HG03558 (cell line): ENCODE results near the gene DYNC2I2.

ENCODE experiments used
- ATAC-seq: cut with Tn5 transposase; IDR thresholded peaks from one replicate; pipeline ENCODE4 v1.9.1; 2021; ENCODE audit warnings: moderate number of reproducible peaks; ENCODE audit not compliant: unreplicated experiment; ENCODE audit errors: extremely low read depth

Gene DYNC2I2

DNA sequence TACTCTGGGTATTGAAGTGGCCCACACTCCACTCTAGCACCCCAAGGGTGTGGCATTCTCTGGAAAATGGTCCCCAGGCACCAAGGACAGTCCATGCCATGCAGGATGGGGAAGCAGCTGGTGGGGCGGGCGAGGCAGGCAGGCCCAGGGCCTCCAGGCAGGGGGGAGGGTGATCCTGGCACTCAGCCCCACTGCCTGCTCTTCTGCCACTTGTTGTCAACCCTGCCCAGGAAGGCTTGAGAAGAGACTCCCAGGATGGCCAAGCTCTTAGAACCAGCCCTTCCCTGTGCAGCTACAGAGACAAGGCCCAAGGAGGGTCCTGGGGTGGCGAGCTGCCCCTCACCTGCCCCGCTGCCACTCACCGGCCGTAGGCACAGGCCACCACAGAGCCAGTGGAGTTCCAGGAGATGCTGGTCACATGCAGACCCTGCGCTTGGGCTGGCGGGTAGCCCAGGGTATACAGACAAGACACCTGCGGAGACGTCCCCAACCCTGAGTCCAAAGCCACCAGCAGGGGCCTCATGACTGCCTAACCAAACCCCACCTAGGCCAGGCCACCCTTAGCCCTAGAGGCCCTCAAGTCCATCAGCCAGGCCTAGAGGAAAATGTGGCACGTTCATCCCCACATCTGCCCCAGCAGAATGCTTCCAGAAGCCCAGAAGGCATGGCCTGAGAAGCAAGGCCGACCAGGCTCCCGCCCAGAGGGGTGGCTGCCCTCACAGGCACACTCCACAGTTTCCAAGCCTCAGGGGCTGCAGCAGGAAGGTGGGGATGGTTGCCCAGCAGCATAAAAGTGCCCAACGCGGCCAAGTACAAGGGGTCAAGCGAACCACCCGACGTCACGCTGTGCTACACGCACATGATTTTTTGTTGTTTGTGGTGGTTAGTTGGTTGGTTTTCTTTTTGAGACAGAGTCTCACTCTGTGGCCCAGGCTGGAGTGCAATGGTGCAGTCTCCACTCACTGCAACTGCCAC is 19.8 kb downstream of the DYNC2I2 start:
- no peak for ATAC-seq

DNA sequence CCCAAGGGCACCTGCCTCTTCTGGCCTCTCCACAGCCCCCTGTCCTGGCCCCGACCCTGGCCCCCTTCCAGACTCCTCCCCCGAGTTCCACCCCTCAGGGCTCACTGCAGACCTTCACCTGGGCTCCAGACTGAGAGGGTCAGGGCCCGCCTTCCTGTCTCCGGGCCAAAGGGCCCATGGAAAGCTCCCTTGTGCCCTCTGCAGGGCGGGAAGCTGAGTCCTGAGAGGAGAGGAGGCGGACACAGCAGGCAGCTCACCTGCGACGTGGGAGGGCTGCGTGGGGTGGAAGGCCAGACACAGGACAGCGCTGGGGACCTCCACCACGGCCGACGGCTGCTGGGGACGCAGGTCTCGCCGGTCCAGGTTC is 20.6 kb downstream of the DYNC2I2 start:
- ATAC-seq: no peak

DNA sequence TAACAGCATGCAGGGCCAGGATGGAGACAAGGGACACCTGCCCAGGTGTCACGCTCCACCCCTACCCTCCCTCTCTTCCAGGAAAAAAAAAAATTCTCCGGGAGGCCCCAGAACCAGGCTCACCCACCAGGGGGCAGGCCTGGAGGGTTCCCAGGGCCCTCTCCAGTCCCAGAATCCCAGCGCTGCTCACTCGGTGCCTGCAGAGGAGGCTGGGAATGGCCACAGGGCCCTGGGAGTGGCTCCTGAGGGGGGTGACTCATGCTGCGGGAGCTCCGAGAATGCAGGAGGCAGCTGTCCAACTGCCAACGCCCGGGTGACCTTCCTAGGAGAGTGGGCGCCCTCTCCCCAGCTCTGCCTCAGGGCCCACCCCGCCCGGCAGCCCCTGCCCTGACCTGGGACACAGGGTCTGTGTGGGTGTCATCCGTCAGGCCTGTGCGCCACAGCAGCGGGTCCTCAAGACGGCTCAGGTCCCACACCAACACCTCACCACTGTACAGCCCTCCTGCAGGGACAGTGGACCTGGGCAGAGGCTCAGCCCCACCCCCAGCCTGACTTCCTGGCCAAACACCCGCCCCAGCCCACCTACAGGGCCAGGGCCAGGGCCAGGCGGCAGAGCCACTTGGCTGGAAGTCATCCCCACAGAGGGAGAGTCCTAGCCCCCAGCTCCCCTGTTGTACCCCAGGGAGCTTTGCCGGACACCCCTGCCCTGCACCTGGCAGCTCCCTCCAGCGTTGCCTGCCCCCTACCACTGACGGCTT is 21.2 kb downstream of the DYNC2I2 start:
- no peak for ATAC-seq

DNA sequence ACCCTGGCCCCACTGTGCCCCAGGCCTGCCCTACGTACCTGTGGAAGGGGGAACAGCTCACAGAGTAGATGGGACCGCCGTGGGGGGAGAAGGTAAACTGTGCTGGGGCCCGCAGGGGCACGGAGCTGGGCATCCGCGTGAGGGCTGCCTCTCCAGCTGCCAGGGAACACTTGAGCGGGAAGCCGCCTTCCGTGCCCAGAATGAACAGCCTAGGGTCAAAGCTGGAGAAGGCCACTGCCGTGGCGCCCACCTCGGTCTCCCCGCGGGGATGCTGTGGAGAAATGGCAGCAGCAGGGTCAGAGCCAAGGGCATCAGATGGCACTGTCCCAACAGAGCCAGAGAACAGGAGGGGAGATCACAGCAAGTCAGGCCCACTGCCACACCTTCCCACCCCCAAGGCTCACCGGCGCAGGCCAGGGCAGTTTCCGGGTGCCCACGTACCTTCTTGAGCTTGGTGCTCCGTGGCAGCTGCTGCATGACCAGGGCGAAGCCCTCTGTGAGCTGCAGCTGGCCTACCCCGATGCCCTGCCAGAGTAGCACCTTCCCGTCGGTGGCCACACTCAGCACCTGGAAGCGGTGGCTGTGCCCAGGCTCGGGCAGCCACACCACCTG is 21.9 kb downstream of the DYNC2I2 start:
- ATAC-seq: no peak

DNA sequence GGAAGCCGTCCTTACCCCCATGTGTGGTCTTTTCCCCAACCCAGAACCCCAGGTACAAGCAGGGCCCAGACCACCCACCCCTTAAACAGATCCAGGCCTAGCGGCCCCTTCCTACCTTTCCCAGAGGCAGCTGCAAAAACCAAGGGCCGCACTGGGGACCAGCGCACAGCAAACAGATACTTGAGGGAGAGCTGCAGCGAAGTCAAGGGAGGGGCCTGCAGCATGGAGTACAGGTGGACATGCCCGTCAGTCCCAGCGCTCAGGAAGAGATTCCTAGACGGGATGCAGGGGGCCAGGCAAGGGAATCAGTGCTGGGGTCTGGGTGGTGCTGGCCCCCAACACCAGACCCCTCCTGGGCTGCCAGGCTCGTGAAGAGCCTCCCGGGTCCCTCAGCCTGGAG is 22.5 kb downstream of the DYNC2I2 start:
- no peak for ATAC-seq

DNA sequence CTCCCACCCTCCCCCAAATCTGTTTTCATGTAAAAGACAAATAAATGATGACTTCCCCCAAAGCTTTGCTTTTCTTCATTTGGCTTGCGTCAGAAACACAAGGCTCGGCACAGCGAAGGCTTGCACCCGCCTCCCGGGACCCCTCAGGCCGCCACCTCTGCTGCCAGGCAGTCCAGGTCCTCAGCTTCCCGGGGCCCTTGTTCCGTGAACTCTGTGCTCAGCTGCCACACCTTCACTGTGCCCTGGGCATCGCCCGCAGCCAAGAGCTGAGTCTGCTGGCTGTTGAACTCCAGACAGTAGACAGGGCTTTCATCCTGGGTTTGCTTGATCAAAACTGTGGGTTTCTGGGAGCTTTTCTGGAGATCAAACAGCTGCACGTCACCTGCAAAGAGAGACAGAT is 23.0 kb downstream of the DYNC2I2 start:
- no peak for ATAC-seq

DNA sequence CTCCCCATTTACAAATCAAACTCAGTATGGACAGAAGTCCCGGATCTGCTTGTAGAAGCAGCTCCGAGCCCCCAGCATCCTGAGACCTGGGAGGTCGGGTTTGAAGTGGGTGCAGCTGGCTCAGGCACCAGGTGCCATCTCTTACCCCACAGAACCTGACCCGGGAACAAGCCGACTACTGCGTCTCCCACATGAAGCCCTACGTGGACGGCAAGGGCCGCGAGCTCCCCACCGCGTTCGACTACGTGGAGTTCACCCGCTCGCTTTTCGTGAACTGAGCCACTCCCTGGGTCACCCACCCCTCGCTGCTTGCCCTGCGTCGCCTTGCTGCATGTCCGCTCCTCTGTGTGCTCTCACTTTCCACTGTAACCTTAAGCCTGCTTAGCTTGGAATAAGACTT is 23.6 kb downstream of the DYNC2I2 start:
- ATAC-seq: no peak

DNA sequence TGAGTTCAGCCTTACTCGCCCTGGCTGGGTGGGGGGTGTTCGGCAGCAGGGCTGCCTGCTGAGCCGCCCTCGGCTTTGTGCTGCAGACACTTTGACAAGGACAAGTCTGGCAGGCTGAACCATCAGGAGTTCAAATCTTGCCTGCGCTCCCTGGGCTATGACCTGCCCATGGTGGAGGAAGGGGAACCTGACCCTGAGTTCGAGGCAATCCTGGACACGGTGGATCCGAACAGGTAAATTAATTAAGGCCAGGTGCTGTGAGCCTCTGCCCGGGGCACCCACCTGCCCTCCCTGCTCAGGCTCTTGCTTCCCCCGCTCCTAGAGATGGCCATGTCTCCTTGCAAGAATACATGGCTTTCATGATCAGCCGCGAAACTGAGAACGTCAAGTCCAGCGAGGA is 24.2 kb downstream of the DYNC2I2 start:
- ATAC-seq: no peak

DNA sequence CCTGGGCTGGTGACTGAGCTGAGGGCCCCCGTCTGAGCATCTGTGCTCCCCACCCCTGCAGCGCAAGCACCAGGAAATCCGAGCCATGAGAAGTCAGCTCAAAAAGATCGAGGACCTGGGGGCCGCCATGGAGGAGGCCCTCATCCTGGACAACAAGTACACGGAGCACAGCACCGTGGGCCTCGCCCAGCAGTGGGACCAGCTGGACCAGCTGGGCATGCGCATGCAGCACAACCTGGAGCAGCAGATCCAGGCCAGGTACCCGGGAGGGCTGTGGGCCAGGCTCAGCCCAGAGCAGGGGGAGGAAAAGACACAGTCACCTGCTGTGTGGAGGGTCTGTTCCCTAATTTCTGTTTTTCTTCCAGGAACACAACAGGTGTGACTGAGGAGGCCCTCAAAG is 24.6 kb downstream of the DYNC2I2 start:
- ATAC-seq: no peak

DNA sequence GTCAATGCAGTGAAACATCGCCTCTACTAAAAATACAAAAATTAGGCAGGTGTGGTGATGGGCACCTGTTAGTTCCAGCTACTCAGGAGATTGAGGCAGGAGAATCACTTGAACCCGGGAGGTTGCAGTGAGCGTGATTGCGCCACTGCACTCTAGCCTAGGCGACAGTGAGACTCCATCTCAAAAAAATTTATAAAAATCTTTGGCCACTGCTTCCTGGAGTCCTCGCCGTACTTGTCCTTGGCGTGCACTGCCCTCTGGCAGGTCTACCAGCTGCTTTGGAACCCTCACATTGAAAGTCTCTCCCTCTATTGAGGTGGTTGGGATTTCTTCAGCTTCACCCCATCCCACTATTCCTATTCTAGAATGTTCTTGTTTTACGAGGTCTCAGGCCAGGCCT is 25.0 kb downstream of the DYNC2I2 start:
- no peak for ATAC-seq

DNA sequence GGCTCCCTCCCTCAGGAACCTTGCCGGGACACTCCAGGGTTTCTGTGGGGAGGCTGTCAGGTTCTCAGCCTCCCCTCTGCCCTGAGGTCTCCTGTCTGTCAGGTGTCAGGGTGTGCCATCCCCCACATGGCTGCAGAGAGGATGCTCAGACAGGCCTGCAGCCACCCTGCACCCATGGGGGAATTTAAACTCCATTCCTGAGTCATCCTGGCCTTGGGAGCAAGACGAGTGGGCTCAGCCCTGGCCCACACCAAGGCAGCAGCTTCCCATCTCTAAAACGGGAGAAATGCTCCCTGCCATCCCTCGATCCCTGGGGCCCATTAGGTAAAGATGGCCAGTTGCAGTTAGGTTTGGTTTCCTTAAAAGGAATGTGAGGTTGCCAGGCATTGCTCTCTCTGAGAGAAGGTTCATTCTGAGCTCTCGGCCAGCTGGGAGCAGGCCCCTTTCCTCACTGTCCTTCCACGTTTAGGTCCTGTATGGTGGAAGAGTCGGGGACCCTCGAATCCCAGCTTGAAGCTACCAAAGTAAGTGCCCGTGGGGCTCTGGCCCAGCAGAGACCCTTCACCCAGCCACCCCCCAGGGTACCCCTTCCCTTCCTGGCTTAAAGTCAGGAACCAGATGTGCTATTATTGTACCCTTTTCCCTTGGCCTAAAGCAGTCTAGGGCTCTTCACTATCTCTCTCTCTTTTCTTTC is 26.6 kb downstream of the DYNC2I2 start:
- ATAC-seq: no peak

DNA sequence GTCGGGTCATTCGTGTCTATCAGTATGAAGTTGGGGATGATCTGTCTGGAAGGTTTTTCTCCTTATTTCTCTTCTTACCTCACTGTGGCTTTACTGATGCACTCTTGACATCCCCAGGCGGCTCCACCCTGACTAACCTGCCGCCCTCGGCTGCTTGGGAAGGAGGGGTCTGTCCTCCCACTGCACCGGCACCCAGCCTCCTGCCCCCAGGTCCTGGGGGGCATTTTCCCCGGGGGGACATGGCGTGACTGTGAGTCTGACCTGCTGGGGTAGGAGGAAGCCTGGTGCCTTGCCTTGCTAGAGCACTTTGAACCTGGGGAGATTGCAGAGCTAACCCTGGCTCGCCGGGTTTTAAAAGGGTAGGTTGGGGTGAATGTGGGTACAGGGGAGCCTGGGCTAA is 27.5 kb downstream of the DYNC2I2 start:
- no peak for ATAC-seq

DNA sequence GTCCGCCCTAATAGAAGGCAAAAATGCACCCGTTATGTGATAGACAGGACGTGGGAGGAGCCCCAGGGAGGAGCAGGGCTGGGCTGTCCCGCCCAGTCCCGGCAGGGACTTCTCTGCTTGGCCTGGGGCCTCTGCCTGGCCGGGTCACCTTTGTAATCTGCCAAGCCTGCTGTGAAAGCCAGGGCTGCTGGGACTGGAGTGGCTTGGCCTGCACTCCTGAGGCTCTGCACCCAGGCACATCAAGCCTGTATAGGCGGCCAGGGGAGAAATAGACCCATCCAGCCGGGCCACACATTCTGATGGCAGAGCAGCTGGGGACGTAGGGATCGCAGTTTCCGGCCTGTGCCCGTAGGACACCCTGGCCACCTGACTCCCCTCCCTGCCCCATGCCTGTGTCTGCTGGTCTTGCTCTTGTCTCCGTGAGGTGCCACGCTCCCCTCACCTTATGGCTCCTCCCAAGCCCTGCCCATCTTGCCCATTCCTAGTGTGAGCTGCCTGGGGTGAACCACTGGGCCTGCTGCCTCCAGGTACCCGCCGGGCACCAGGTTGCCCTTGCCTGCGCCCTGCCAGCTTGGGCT is 28.1 kb downstream of the DYNC2I2 start:
- no peak for ATAC-seq

DNA sequence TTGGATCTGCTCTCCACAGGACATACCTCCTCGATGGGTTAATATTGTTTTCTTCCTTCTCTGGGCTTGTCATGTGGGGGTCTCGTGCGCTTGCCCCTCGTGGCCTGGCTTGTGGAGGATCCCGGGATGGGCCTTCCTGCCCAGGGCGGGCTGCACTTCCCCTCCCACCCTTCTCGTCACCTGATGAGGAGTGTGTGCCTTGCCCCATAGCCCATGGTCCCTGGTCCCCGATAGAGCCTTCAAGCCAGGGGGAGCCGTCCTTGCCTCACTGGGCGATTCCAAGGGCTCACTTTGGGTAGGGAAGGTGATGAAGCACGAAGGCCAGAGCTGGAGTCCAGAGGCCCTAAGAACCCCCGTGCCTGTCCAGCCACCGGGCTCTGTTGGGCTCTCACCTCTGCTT is 28.7 kb downstream of the DYNC2I2 start:
- ATAC-seq: no peak

DNA sequence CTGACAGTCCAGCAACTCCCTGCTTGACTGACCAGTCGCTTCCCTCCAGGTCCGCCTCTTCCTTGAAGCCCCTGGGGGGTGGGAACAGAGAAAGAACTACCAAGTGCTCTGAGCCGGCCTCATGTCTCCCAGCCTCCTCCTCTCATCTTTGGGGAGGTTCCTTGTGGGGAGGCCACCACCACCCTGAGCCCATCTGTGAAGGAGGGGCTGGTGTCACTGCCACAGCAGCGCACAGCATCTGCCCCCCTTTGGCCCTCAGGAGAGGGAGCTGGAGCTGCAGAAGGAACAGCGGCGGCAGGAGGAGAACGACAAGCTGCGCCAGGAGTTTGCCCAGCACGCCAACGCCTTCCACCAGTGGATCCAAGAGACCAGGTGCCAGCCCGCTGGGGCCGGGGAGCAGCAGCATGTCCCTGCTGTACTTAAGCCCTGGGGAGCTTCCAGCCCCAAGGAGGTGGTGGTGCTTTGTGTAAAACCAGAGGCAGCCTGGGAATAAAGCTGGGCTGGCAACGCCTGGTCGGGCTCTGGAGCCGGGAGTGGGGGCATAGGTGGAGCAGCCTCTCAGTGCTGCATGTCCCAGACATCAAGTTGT is 29.4 kb downstream of the DYNC2I2 start:
- no peak for ATAC-seq

DNA sequence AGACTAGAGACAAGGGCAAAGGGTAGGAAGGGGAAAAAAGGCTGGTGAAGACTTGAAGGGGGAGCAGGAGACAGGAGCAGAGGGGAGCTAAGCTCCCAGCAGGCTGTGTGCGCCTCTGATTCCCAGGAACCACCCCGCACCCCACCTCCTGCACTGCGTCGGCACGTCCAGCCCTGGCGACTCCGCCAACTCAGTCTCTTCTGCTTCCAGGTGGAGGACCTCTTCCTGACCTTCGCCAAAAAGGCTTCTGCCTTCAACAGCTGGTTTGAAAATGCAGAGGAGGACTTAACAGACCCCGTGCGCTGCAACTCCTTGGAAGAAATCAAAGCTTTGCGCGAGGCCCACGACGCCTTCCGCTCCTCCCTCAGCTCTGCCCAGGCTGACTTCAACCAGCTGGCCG is 30.5 kb downstream of the DYNC2I2 start:
- ATAC-seq: no peak

DNA sequence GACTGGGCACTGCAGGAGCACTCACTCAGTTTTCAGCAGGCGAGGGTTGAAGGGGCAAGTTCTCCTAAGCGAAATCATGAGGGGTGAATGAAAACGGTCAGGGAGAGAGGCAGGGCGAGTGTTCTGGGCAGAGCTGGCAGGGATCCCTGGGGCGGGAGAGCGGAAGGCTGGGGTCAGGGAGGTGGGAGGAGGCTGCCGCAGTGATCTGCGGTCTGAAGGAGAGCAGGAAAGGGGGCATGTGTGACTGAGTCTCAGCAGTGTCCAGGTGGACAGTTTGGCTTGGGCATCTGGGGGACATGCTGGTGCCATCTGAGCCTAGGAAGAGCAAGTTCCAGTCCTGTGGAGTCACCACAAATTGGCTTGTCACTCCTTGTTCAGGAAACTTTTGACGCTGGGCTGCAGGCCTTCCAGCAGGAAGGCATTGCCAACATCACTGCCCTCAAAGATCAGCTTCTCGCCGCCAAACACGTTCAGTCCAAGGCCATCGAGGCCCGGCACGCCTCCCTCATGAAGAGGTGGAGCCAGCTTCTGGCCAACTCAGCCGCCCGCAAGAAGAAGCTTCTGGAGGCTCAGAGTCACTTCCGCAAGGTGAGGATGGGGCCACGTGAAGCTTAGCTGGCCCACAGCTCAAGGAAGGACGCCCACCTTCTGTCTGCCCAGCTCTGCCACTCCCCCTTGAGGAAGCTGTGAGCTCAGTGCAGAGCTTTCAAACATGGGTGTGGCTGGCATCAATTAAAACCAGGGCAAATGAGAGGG is 31.1 kb downstream of the DYNC2I2 start:
- no peak for ATAC-seq

DNA sequence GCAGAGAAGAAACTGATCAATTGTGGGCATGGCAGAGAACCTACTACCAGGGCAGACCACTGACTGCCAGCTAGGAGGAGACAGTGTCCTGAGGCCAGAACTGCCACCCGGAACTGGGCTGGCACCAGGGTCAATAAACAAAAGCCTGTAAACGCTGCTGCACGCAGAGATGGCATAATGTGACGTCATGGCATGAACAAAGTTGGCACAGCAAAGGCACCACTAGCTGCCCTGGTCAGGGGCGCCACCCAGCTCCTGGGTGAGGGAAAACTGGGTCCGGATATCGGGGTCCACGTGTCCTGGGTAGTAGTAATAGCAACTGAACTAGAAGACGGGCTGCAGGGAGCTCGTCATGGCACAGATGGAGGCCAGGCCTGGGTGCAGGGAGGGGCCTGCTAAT is 32.1 kb downstream of the DYNC2I2 start:
- ATAC-seq: no peak
